ENCODE data around the gene SDK2.

SDK2 gene

GRCh38 chr17:73354423-73355284 lies 289.6 kb downstream of the SDK2 start:
- no peak for DNase-seq

GRCh38 chr17:73352261-73352660 lies 292.0 kb downstream of the SDK2 start:
- DNase-seq: no peak

- DNase-seq: no peak
These were observed 292.5 kb downstream of the SDK2 start for GRCh38 chr17:73351764-73352163.

- DNase-seq: no peak
These were observed 293.4 kb downstream of the SDK2 start for GRCh38 chr17:73350864-73351263.

GRCh38 chr17:73349647-73350046 lies 294.6 kb downstream of the SDK2 start:
- no peak for DNase-seq

GRCh38 chr17:73349138-73349537 lies 295.1 kb downstream of the SDK2 start:
- no peak for DNase-seq

GRCh38 chr17:73348829-73349095 lies 295.5 kb downstream of the SDK2 start:
- DNase-seq: no peak

GRCh38 chr17:73348018-73348828 lies 296.0 kb downstream of the SDK2 start:
- DNase-seq: no peak

- no peak for DNase-seq
These were observed 296.9 kb downstream of the SDK2 start for GRCh38 chr17:73347351-73347750.

GRCh38 chr17:73346501-73347162 lies 297.6 kb downstream of the SDK2 start:
- no peak for DNase-seq

- no peak for DNase-seq
These were observed 300.3 kb downstream of the SDK2 start for GRCh38 chr17:73343739-73344454.

GRCh38 chr17:73343168-73343634 lies 301.0 kb downstream of the SDK2 start:
- DNase-seq: no peak

- no peak for DNase-seq
These were observed 301.6 kb downstream of the SDK2 start for GRCh38 chr17:73342541-73343167.

- DNase-seq: no peak
These were observed 302.2 kb downstream of the SDK2 start for GRCh38 chr17:73342050-73342522.

- no peak for DNase-seq
These were observed 302.7 kb downstream of the SDK2 start for GRCh38 chr17:73341350-73342049.

GRCh38 chr17:73340093-73340596 lies 304.1 kb downstream of the SDK2 start:
- DNase-seq: no peak

GRCh38 chr17:73338566-73339197 lies 305.6 kb downstream of the SDK2 start:
- DNase-seq: no peak

GRCh38 chr17:73338050-73338521 lies 306.2 kb downstream of the SDK2 start:
- DNase-seq: no peak

- no peak for DNase-seq
These were observed 306.9 kb downstream of the SDK2 start for GRCh38 chr17:73337330-73337710.

GRCh38 chr17:73336408-73337329 lies 307.6 kb downstream of the SDK2 start:
- DNase-seq: no peak

All from NCI-H2029 treated with DMSO at 0.1 percent for 48 hours (cell line).